ENCODE results near the gene CLCA2.
"Not testable (repeated sequence)": the region's sequence is repeated elsewhere in the genome, so short reads cannot be mapped to it uniquely, and the experiment has no call there.

CLCA2 gene

GRCh38 chr1:86477682-86478081 is 53.7 kb downstream of the CLCA2 start:
- DNase-seq (ENCODE audit: low read depth, low spot score), result no peak

- DNase-seq (ENCODE audit: low read depth, low spot score), result no peak
Observed at GRCh38 chr1:86478416-86479156, 54.6 kb downstream of the CLCA2 start.

- DNase-seq (ENCODE audit: low read depth, low spot score), result no peak
Observed at GRCh38 chr1:86481966-86482365, 58.0 kb downstream of the CLCA2 start.

- DNase-seq (ENCODE audit: low read depth, low spot score), result no peak
Observed at GRCh38 chr1:86487131-86487810, 63.3 kb downstream of the CLCA2 start.

GRCh38 chr1:86487811-86488141 is 63.8 kb downstream of the CLCA2 start:
- DNase-seq (ENCODE audit: low read depth, low spot score), result no peak

- DNase-seq (ENCODE audit: low read depth, low spot score), result no peak
Observed at GRCh38 chr1:86489242-86489878, 65.4 kb downstream of the CLCA2 start.

- DNase-seq (ENCODE audit: low read depth, low spot score), result no peak
Observed at GRCh38 chr1:86491171-86491950, 67.4 kb downstream of the CLCA2 start.

- no peak for DNase-seq (ENCODE audit: low read depth, low spot score)
Observed at GRCh38 chr1:86498281-86498680, 74.3 kb downstream of the CLCA2 start.

GRCh38 chr1:86499987-86500593 is 76.1 kb downstream of the CLCA2 start:
- DNase-seq (ENCODE audit: low read depth, low spot score), result no peak

GRCh38 chr1:86500714-86501113 is 76.7 kb downstream of the CLCA2 start:
- no peak for DNase-seq (ENCODE audit: low read depth, low spot score)

GRCh38 chr1:86502125-86502646 is 78.2 kb downstream of the CLCA2 start:
- DNase-seq (ENCODE audit: low read depth, low spot score), result not testable (repeated sequence)

GRCh38 chr1:86502721-86503405 is 78.9 kb downstream of the CLCA2 start:
- no peak for DNase-seq (ENCODE audit: low read depth, low spot score)

- DNase-seq (ENCODE audit: low read depth, low spot score), result no peak
Observed at GRCh38 chr1:86503406-86504136, 79.6 kb downstream of the CLCA2 start.

GRCh38 chr1:86504137-86504479 is 80.1 kb downstream of the CLCA2 start:
- DNase-seq (ENCODE audit: low read depth, low spot score), result no peak

GRCh38 chr1:86504895-86505563 is 81.1 kb downstream of the CLCA2 start:
- no peak for DNase-seq (ENCODE audit: low read depth, low spot score)

- no peak for DNase-seq (ENCODE audit: low read depth, low spot score)
Observed at GRCh38 chr1:86505564-86505902, 81.6 kb downstream of the CLCA2 start.
